B cell (primary cell): ENCODE measurements around the gene EEA1. TPM values are rescaled to one million over a fixed set of nuclear protein-coding genes. Genes with fewer than 3 reads are reported as not detected.
A peak's percentile ranks its signal among the peaks of the same experiment; 100 is the strongest.

ENCODE experiments used
- ATAC-seq: fragments of 200-7000 bp; cut with Tn5 transposase; one replicate; pipeline ENCODE4 v1.10.0; 2021; ENCODE audit warnings: low read depth, mild to moderate bottlenecking, moderate number of reproducible peaks, moderate library complexity
- CTCF ChIA-PET: fragments of 350-600 bp; sonication (Branson Sonifier 250); formaldehyde crosslinking; loops from one replicate; lab custom pipeline; 2021; ENCODE audit warnings: antibody characterized with exemption, inconsistent platforms; lab: Charles Lee
- POLR2A ChIA-PET: fragments of 350-600 bp; sonication (Branson Sonifier 250); formaldehyde crosslinking; loops from one replicate; lab custom pipeline; 2021; ENCODE audit warnings: antibody characterized with exemption; lab: Charles Lee
- DNase-seq: peaks from one replicate; pipeline ENCODE4 v3.0.0; 2013
- H2AFZ ChIP-seq: 2 replicates; pipeline ENCODE4 v1.6.1; 2012; ENCODE audit warnings: mild to moderate bottlenecking, low read depth, low read length; ENCODE audit not compliant: insufficient read depth, poor library complexity, severe bottlenecking
- H3K27ac ChIP-seq, 2 donors: 1 replicate in 1 of 2; 2 replicates in 1 of 2; pipeline ENCODE4 v1.5.1; 2012 to 2013; ENCODE audit warnings: low read length in 2 of 2, mild to moderate bottlenecking in 2 of 2, moderate library complexity in 1 of 2
- H3K27me3 ChIP-seq, 4 experiments: fragments of 200-600 bp in 1 of 4; sonication (generic) in 1 of 4; replicated peaks in 1 of 4; 1 replicate in 2 of 4; 2 replicates in 2 of 4; pipeline versions ENCODE4 v1.6.1 to v1.7.0; 2013 to 2016; ENCODE audit warnings: low read length in 3 of 4, mild to moderate bottlenecking in 2 of 4, mixed read lengths in 1 of 4, moderate library complexity in 1 of 4; ENCODE audit not compliant: insufficient read depth in 4 of 4, control insufficient read depth in 3 of 4; ENCODE audit errors: control extremely low read depth in 1 of 4
- H3K36me3 ChIP-seq, 2 experiments: replicated peaks in 1 of 2; 1 replicate in 1 of 2; 2 replicates in 1 of 2; pipeline versions ENCODE4 v1.6.1 to v1.7.1; 2013; ENCODE audit warnings: low read length in 1 of 2; ENCODE audit not compliant: insufficient read depth in 2 of 2, control insufficient read depth in 1 of 2; ENCODE audit errors: control extremely low read depth in 1 of 2, extremely low read depth in 1 of 2
- H3K4me1 ChIP-seq, 2 donors: fragments of 200-600 bp in 1 of 2; sonication (generic) in 1 of 2; 1 replicate in 1 of 2; 2 replicates in 1 of 2; pipeline versions ENCODE4 v1.5.1 to v1.6.1; 2013 to 2017; ENCODE audit warnings: low read length in 2 of 2; ENCODE audit not compliant: control insufficient read depth in 2 of 2, insufficient read depth in 2 of 2
- H3K4me2 ChIP-seq: replicated peaks from 2 replicates; pipeline ENCODE3; 2012; ENCODE audit warnings: mild to moderate bottlenecking, low read depth, low read length; ENCODE audit not compliant: poor library complexity, severe bottlenecking
- H3K4me3 ChIP-seq, 5 experiments: fragments of 200-600 bp in 1 of 5; sonication (generic) in 1 of 5; 1 replicate in 3 of 5; 2 replicates in 2 of 5; pipeline versions ENCODE4 v1.5.1 to v1.7.0; 2011 to 2016; ENCODE audit warnings: low read length in 4 of 5, mild to moderate bottlenecking in 4 of 5, low read depth in 2 of 5, control low read depth in 1 of 5, moderate library complexity in 1 of 5; ENCODE audit not compliant: insufficient read depth in 1 of 5; ENCODE audit errors: control extremely low read depth in 1 of 5, extremely low read depth in 1 of 5
- H3K79me2 ChIP-seq: fragments of 200-600 bp; sonication (generic); one replicate; pipeline ENCODE4 v1.6.0; 2016; ENCODE audit warnings: low read length; ENCODE audit not compliant: control insufficient read depth, insufficient read depth
- H3K9ac ChIP-seq: fragments of 200-600 bp; sonication (generic); 2 replicates; pipeline ENCODE4 v1.6.1; 2017; ENCODE audit warnings: mild to moderate bottlenecking, low read length, moderate library complexity
- H3K9me3 ChIP-seq, 3 donors: one replicate each; pipeline versions ENCODE4 v1.6.1 to v1.7.1; 2013; ENCODE audit warnings: low read length in 2 of 3; ENCODE audit not compliant: control insufficient read depth in 2 of 3, insufficient read depth in 1 of 3; ENCODE audit errors: control extremely low read depth in 1 of 3
- H4K20me1 ChIP-seq: 2 replicates; pipeline ENCODE4 v1.6.0; 2012; ENCODE audit warnings: mild to moderate bottlenecking, low read length; ENCODE audit not compliant: insufficient read depth, control insufficient read depth, poor library complexity, severe bottlenecking
- H3K27ac Mint-ChIP-seq: one replicate; pipeline ENCODE4 v1.8.0; 2021; ENCODE audit warnings: mixed read lengths
- H3K27me3 Mint-ChIP-seq: one replicate; pipeline ENCODE4 v1.8.0; 2021; ENCODE audit warnings: mixed read lengths
- H3K4me1 Mint-ChIP-seq: one replicate; pipeline ENCODE4 v1.8.0; 2021; ENCODE audit warnings: mixed read lengths
- H3K4me3 Mint-ChIP-seq: one replicate; pipeline ENCODE4 v1.8.0; 2021; ENCODE audit warnings: mixed read lengths
- H3K9me3 Mint-ChIP-seq: one replicate; pipeline ENCODE4 v1.8.0; 2022; ENCODE audit warnings: mixed read lengths; ENCODE audit not compliant: insufficient read depth
- CTCF ChIP-seq: fragments of 200-600 bp; IDR thresholded peaks from one replicate; pipeline ENCODE4 v1.8.0; 2022; ENCODE audit warnings: antibody characterized with exemption, mild to moderate bottlenecking
- EZH2 ChIP-seq: IDR thresholded peaks from 2 replicates; pipeline ENCODE4 v1.6.1; 2012; ENCODE audit warnings: borderline replicate concordance, low read depth, mild to moderate bottlenecking, moderate library complexity, low read length; ENCODE audit not compliant: insufficient read depth, poor library complexity, severe bottlenecking
- WGBS: methylation state at CpG from one replicate; pipeline ENCODE4 v1.1.5; 2013; ENCODE audit warnings: missing lambda C conversion rate; ENCODE audit not compliant: insufficient coverage; 5-methylcytosine and 5-hydroxymethylcytosine counted together
- intact Hi-C: fragments of 100-400 bp; cut with micrococcal nuclease; formaldehyde crosslinking; loops from one replicate; pipeline ENCODE4 v1.10.0; 2022
- polyA plus RNA-seq: library from polyadenylated mRNA; depleted of rRNA; stranded (reverse); fragments of >200 nt; gene quantifications from 2 replicates; pipeline ENCODE4 v1.2.3, GENCODE V29; 2012
- total RNA-seq, 2 donors: library from RNA; stranded (reverse); fragments of 120-200 nt in 1 of 2; gene quantifications; 1 replicate in 1 of 2; 2 replicates in 1 of 2; pipeline versions ENCODE4 v1.2.3 to v1.2.4, GENCODE V29; 2013 to 2022

The EEA1 gene
- total and polyA plus RNA-seq, 2 donors (not counting 1 experiment from before 2014, with no cell fraction given): 1.8 to 26.3 TPM

GRCh38 chr12:92863251-92863650 lies 65.8 kb downstream of the EEA1 start:
- Histone ChIP-seq H3K4me3 (no peak overlapping the region), H4K20me1 (peaks cover 7% of the 10 kb centered on the region), H3K27ac (no peak overlapping the region), H3K4me1 (no peaks in the 10 kb centered on the region), H3K9ac (no peak overlapping the region), H2AFZ (no peak overlapping the region), H3K4me2 (no peak overlapping the region), H3K27me3 (no peaks in the 10 kb centered on the region), H3K36me3 (peaks cover 5 to 18% of the 10 kb centered on the region in 2 experiments), H3K9me3 (no peaks in the 10 kb centered on the region), H3K79me2 (no peaks in the 10 kb centered on the region)
- TF ChIP-seq CTCF: no peak
- TF ChIP-seq EZH2: no peak
- ChIA-PET POLR2A (no interaction called here), CTCF (no interaction called here)
- no peak for ATAC-seq
- Mint-ChIP-seq H3K27me3 (no peaks in the 10 kb centered on the region), H3K9me3 (no peaks in the 10 kb centered on the region), H3K4me1 (peaks cover 9% of the 10 kb centered on the region), H3K27ac (peak overlapping the region; percentile 29), H3K4me3 (no peak overlapping the region)
- intact Hi-C loops: no loop called here
- DNase-seq: no peak
- 8% methylated on average over 1 of the region's 1 CpG for WGBS

GRCh38 chr12:92861381-92861780 lies 67.7 kb downstream of the EEA1 start:
- ChIA-PET CTCF (interaction anchor here (0.6 kb wide), 1 partner anchor 558 kb away, joined by 3 read pairs; no protein-coding TSS in a partner anchor), POLR2A (no interaction called here)
- H3K4me1 ChIP-seq: no peaks in the 10 kb centered on the region
- Mint-ChIP-seq H3K4me1 (peaks cover 9% of the 10 kb centered on the region), H3K9me3 (no peaks in the 10 kb centered on the region), H3K27ac (no peak overlapping the region), H3K4me3 (no peak overlapping the region), H3K27me3 (no peaks in the 10 kb centered on the region)
- TF ChIP-seq EZH2: no peak
- TF ChIP-seq CTCF: no peak
- H3K36me3 ChIP-seq: peaks cover 10 to 24% of the 10 kb centered on the region in 2 experiments
- no peak overlapping the region for H3K9ac ChIP-seq
- H3K79me2 ChIP-seq: no peaks in the 10 kb centered on the region
- no peak overlapping the region for H3K27ac ChIP-seq
- 100% methylated on average over 3 of the region's 4 CpGs for WGBS
- no peak overlapping the region for H2AFZ ChIP-seq
- no peaks in the 10 kb centered on the region for H3K27me3 ChIP-seq
- intact Hi-C loops: no loop called here
- no peak overlapping the region for H3K4me2 ChIP-seq
- no peaks in the 10 kb centered on the region for H3K9me3 ChIP-seq
- DNase-seq: no peak
- peaks cover 7% of the 10 kb centered on the region for H4K20me1 ChIP-seq
- ATAC-seq: no peak
- H3K4me3 ChIP-seq: no peak overlapping the region
